Mammary epithelial cell (primary cell): ENCODE measurements around the gene CEBPA.

ENCODE experiments used
- CTCF ChIP-seq, 2 donors: IDR thresholded peaks in 1 of 2; conservative IDR thresholded peaks in 1 of 2; 2 replicates each; pipeline ENCODE4 v1.5.1; 2011 to 2012; ENCODE audit warnings: inconsistent platforms in 2 of 2, low read length in 2 of 2, mild to moderate bottlenecking in 2 of 2, control low read depth in 1 of 2, low read depth in 1 of 2; ENCODE audit not compliant: insufficient read depth in 1 of 2; ENCODE audit errors: extremely low read depth in 1 of 2
- EZH2 ChIP-seq: IDR thresholded peaks from 2 replicates; pipeline ENCODE4 v1.6.1; 2012; ENCODE audit warnings: low read length, inconsistent platforms, borderline replicate concordance

GRCh38 chr19:33271246-33272021 lies 30.9 kb downstream of the CEBPA start:
- TF ChIP-seq CTCF (conservative IDR thresholded peaks at IDR 0.05 in 1 of 2, IDR thresholded peaks at IDR 0.05 in 1 of 2; ENCODE audit: extremely low read depth in 1 of 2, insufficient read depth in 1 of 2, low read depth in 1 of 2, low read length in 2 of 2) (no peak), EZH2 (no peak)
